Activated T-cell treated with anti-CD3 and anti-CD28 coated beads for 48 hours (primary cell): ENCODE data around the gene ARFGEF3.

Source experiments
- DNase-seq: peaks from one replicate; pipeline ENCODE4 v3.0.0-alpha.2; 2020; ENCODE audit warnings: low read depth

The ARFGEF3 gene

GRCh38 chr6:138309695-138310094 lies 148.0 kb downstream of the ARFGEF3 start:
- no peak for DNase-seq

GRCh38 chr6:138310294-138310693 lies 148.6 kb downstream of the ARFGEF3 start:
- DNase-seq = no peak

GRCh38 chr6:138310821-138311220 lies 149.1 kb downstream of the ARFGEF3 start:
- no peak for DNase-seq

GRCh38 chr6:138311268-138311667 lies 149.5 kb downstream of the ARFGEF3 start:
- no peak for DNase-seq

GRCh38 chr6:138318741-138319375 lies 157.1 kb downstream of the ARFGEF3 start:
- DNase-seq = no peak

- DNase-seq = no peak
Observed at GRCh38 chr6:138321934-138322333, 160.2 kb downstream of the ARFGEF3 start.

- no peak for DNase-seq
Observed at GRCh38 chr6:138323821-138324220, 162.1 kb downstream of the ARFGEF3 start.

- no peak for DNase-seq
Observed at GRCh38 chr6:138328210-138328609, 166.5 kb downstream of the ARFGEF3 start.

- DNase-seq = no peak
Observed at GRCh38 chr6:138330763-138331162, 169.0 kb downstream of the ARFGEF3 start.

- DNase-seq = no peak
Observed at GRCh38 chr6:138331444-138331843, 169.7 kb downstream of the ARFGEF3 start.

- DNase-seq = no peak
Observed at GRCh38 chr6:138331984-138332383, 170.2 kb downstream of the ARFGEF3 start.

GRCh38 chr6:138334000-138334399 lies 172.3 kb downstream of the ARFGEF3 start:
- no peak for DNase-seq

- no peak for DNase-seq
Observed at GRCh38 chr6:138334963-138335362, 173.2 kb downstream of the ARFGEF3 start.

- DNase-seq = no peak
Observed at GRCh38 chr6:138336221-138336620, 174.5 kb downstream of the ARFGEF3 start.

GRCh38 chr6:138337076-138337475 lies 175.3 kb downstream of the ARFGEF3 start:
- no peak for DNase-seq

GRCh38 chr6:138339024-138339423 lies 177.3 kb downstream of the ARFGEF3 start:
- no peak for DNase-seq

- no peak for DNase-seq
Observed at GRCh38 chr6:138341176-138341575, 179.4 kb downstream of the ARFGEF3 start.

GRCh38 chr6:138343112-138343511 lies 181.4 kb downstream of the ARFGEF3 start:
- DNase-seq = no peak

GRCh38 chr6:138345565-138346285 lies 184.0 kb downstream of the ARFGEF3 start:
- DNase-seq = no peak

GRCh38 chr6:138346302-138347195 lies 184.8 kb downstream of the ARFGEF3 start:
- DNase-seq = no peak

- no peak for DNase-seq
Observed at GRCh38 chr6:138347864-138348263, 186.1 kb downstream of the ARFGEF3 start.

- no peak for DNase-seq
Observed at GRCh38 chr6:138349891-138350290, 188.2 kb downstream of the ARFGEF3 start.

- no peak for DNase-seq
Observed at GRCh38 chr6:138357928-138358327, 196.2 kb downstream of the ARFGEF3 start.
